GM21360 (cell line): ENCODE data around the gene CLTB.

Experiments
- ATAC-seq: cut with Tn5 transposase; IDR thresholded peaks from one replicate; pipeline ENCODE4 v1.9.1; 2021; ENCODE audit warnings: mild to moderate bottlenecking, moderate library complexity; ENCODE audit not compliant: unreplicated experiment

The CLTB gene

GRCh38 chr5:176355400-176356178 is 60.8 kb downstream of the CLTB start:
- ATAC-seq, result no peak

DNA sequence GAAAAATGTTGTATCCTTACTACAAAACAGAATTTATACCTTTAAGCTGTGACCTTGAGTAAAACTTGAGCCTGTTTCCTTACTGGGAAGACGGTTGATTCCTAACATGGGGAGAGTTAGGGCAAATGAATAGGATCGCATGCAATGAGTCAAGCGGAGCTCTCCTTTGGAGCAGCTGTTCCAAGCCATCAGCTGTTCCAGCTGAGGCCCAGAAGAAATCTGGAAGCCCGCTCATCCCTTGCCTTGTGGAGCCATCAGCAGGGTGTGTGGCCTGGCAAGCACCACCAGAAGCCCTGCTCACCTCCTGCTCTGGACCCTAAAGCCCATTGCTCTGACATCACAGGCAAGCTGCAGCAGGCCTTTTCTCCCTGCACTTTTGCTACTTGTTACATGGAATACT is 62.8 kb downstream of the CLTB start:
- ATAC-seq, result no peak

GRCh38 chr5:176352116-176352878 is 64.0 kb downstream of the CLTB start:
- ATAC-seq, result no peak

- no peak for ATAC-seq
Measured at GRCh38 chr5:176350416-176350815, 65.9 kb downstream of the CLTB start.

GRCh38 chr5:176342766-176343458 is 73.4 kb downstream of the CLTB start:
- ATAC-seq, result no peak
